Measurements from ENCODE around the gene NPTXR.

The NPTXR gene

DNA sequence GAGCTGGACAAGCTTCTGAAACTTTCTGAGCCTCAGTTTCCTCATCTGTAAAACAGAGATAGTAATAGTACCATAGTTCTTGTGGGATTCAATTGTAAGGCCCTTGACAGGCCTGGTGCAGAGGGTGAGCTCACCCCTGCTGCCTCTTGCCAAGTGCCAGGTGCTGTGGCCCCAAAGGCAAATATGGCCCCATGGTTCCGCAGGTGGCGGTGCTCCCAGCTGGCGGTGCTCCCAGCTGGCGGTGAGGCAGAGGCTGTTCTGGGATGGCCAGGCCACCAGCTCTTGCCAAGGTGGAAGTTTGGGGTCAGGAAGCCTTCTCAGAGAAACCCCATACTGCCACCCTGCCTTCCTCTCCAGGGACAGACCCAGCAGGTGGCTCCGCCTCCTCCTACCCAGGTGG is 8.8 kb downstream of the NPTXR start:
- no peak overlapping the region for H3K27ac Mint-ChIP-seq
- H3K36me3 Mint-ChIP-seq (ENCODE audit: low read depth): no peaks in the 10 kb centered on the region
- H3K27me3 Mint-ChIP-seq: peaks cover 2% of the 10 kb centered on the region
- no peaks in the 10 kb centered on the region for H3K9me3 Mint-ChIP-seq
- ATAC-seq (no peak), DNase-seq (no peak)
- no peaks in the 10 kb centered on the region for H3K4me1 Mint-ChIP-seq
- no peak overlapping the region for H3K4me3 Mint-ChIP-seq

- Mint-ChIP-seq H3K27ac (no peak overlapping the region), H3K4me3 (no peak overlapping the region), H3K9me3 (no peaks in the 10 kb centered on the region), H3K27me3 (no peaks in the 10 kb centered on the region), H3K36me3 (ENCODE audit: low read depth) (no peaks in the 10 kb centered on the region), H3K4me1 (no peaks in the 10 kb centered on the region)
- ATAC-seq: no peak
- DNase-seq: no peak
Measured at GRCh38 chr22:38834215-38834953, 9.4 kb downstream of the NPTXR start.

DNA sequence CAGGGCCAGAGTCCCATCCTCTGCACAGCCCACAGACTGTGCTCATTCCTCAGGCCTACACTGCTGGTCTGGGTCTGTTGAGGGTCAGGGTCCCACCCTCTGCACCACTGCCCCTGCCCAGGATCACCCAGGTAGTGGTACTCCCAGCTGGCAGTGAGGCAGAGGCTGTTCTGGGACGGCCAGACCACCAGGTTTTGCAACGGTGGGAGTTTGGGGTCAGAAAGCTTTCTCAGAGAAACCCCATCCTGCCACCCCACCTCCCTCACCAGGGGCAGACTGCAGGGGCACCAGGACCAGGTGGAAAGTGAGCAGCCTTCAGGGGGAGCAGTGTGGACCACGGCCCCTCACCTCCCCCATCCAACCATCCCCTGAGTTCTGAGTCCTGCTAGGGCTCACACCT is 10.8 kb downstream of the NPTXR start:
- Mint-ChIP-seq H3K27me3 (no peaks in the 10 kb centered on the region), H3K9me3 (no peaks in the 10 kb centered on the region), H3K27ac (no peak overlapping the region), H3K4me1 (no peaks in the 10 kb centered on the region), H3K4me3 (no peak overlapping the region), H3K36me3 (ENCODE audit: low read depth) (no peaks in the 10 kb centered on the region)
- no peak for ATAC-seq
- no peak for DNase-seq

DNA sequence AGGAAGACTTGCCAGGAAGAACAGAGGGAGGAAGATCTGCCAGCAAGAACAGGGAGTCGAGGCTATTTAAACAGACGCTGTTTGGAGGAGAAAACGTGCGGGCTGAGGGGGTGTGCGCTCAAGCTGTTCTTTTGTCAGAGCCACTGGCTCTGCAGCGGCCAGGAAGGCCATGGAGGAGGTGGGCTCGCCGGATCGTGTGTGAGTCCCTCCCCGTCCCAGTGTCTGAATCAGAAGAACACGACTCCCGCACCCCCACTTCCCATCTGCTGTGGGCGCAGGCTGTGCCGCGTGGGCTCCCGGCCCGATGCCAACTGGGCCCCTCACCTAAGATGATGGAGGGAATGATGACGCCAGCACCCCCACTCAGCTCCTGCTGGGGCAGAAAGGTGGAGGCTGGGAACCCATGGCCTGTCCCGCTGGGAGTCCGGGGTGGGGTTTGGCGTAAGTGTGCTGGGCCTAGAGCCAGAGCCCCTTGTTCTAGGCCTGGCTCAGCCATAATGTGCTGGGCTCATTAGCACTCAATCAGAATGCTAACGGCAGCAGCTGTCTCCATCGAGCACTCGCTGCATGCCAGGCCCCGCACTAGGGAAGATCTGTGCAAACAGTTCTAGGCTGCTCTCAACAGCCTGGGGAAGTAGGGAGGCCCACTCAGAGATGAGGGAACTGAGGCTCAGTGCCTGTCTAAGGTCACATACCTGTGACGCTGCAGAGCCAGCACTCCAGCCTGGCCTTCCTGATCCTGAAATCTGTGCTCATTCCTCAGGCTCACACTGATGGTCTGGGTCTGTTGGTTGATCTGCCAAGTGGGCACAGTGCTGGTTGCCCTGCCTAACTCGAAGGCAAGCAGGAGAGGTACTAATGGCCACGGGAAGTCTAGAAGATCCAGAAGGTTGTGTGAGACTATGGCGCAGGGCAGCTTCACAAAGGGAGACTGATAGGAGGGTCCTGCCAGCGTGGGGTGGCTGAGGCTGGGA is 11.5 kb downstream of the NPTXR start:
- no peaks in the 10 kb centered on the region for H3K27me3 Mint-ChIP-seq
- H3K4me3 Mint-ChIP-seq: no peak overlapping the region
- H3K4me1 Mint-ChIP-seq: no peaks in the 10 kb centered on the region
- no peak for ATAC-seq
- H3K9me3 Mint-ChIP-seq: no peaks in the 10 kb centered on the region
- no peak for DNase-seq
- H3K36me3 Mint-ChIP-seq (ENCODE audit: low read depth): no peaks in the 10 kb centered on the region
- H3K27ac Mint-ChIP-seq: no peak overlapping the region

GRCh38 chr22:38831166-38831945 is 12.5 kb downstream of the NPTXR start:
- Mint-ChIP-seq H3K9me3 (no peaks in the 10 kb centered on the region), H3K27ac (no peak overlapping the region), H3K4me3 (no peak overlapping the region), H3K36me3 (ENCODE audit: low read depth) (no peaks in the 10 kb centered on the region), H3K27me3 (no peaks in the 10 kb centered on the region), H3K4me1 (no peaks in the 10 kb centered on the region)
- ATAC-seq (no peak), DNase-seq (no peak)

- Mint-ChIP-seq H3K9me3 (no peaks in the 10 kb centered on the region), H3K4me1 (no peaks in the 10 kb centered on the region), H3K27ac (no peak overlapping the region), H3K27me3 (no peaks in the 10 kb centered on the region), H3K36me3 (ENCODE audit: low read depth) (no peaks in the 10 kb centered on the region), H3K4me3 (no peak overlapping the region)
- no peak for ATAC-seq
- no peak for DNase-seq
Measured at GRCh38 chr22:38830845-38831108, 13.1 kb downstream of the NPTXR start.

- ATAC-seq: no peak
- no peak for DNase-seq
- Mint-ChIP-seq H3K27ac (no peak overlapping the region), H3K9me3 (no peaks in the 10 kb centered on the region), H3K4me1 (no peaks in the 10 kb centered on the region), H3K4me3 (no peak overlapping the region), H3K36me3 (ENCODE audit: low read depth) (no peaks in the 10 kb centered on the region), H3K27me3 (no peaks in the 10 kb centered on the region)
Measured at GRCh38 chr22:38830026-38830844, 13.6 kb downstream of the NPTXR start.

DNA sequence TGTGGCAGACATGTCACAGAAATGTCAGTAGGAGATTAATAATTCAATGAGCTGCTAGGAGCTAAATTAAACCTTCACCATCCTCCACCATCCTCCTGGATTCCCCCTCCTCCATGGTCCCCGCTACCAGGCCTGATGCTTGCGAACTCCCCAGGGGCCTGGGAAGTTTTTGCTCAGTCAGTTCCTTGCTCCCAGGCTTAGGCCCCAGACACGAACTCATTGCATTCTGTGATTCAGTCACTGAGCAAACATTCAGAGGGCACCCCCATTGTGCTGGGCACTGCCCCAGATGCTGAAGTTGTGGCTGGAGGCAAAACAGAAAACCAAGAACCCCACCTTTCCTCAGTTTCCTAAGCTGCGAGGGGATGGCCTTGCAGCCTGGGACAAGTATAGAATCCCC is 14.3 kb downstream of the NPTXR start:
- Mint-ChIP-seq H3K9me3 (no peaks in the 10 kb centered on the region), H3K4me1 (no peaks in the 10 kb centered on the region), H3K36me3 (ENCODE audit: low read depth) (no peaks in the 10 kb centered on the region), H3K27me3 (no peaks in the 10 kb centered on the region), H3K27ac (no peak overlapping the region), H3K4me3 (no peak overlapping the region)
- ATAC-seq (no peak), DNase-seq (no peak)

- Mint-ChIP-seq H3K27ac (no peak overlapping the region), H3K4me3 (no peak overlapping the region), H3K4me1 (no peaks in the 10 kb centered on the region), H3K27me3 (no peaks in the 10 kb centered on the region), H3K9me3 (no peaks in the 10 kb centered on the region), H3K36me3 (ENCODE audit: low read depth) (no peaks in the 10 kb centered on the region)
- DNase-seq (no peak), ATAC-seq (no peak)
Measured at GRCh38 chr22:38828616-38829205, 15.1 kb downstream of the NPTXR start.

GRCh38 chr22:38828191-38828590 is 15.6 kb downstream of the NPTXR start:
- no peaks in the 10 kb centered on the region for H3K27me3 Mint-ChIP-seq
- no peak overlapping the region for H3K27ac Mint-ChIP-seq
- no peak for DNase-seq
- ATAC-seq: no peak
- H3K4me1 Mint-ChIP-seq: no peaks in the 10 kb centered on the region
- H3K9me3 Mint-ChIP-seq: no peaks in the 10 kb centered on the region
- H3K4me3 Mint-ChIP-seq: no peak overlapping the region
- no peaks in the 10 kb centered on the region for H3K36me3 Mint-ChIP-seq (ENCODE audit: low read depth)

- Mint-ChIP-seq H3K4me3 (no peak overlapping the region), H3K9me3 (no peaks in the 10 kb centered on the region), H3K36me3 (ENCODE audit: low read depth) (no peaks in the 10 kb centered on the region), H3K27me3 (no peaks in the 10 kb centered on the region), H3K4me1 (no peaks in the 10 kb centered on the region), H3K27ac (no peak overlapping the region)
- ATAC-seq (no peak), DNase-seq (no peak)
Measured at GRCh38 chr22:38827510-38827909, 16.3 kb downstream of the NPTXR start.

GRCh38 chr22:38826801-38827200 is 17.0 kb downstream of the NPTXR start:
- DNase-seq (no peak), ATAC-seq (no peak)
- H3K36me3 Mint-ChIP-seq (ENCODE audit: low read depth): no peaks in the 10 kb centered on the region
- H3K27me3 Mint-ChIP-seq: no peaks in the 10 kb centered on the region
- H3K4me3 Mint-ChIP-seq: no peak overlapping the region
- no peaks in the 10 kb centered on the region for H3K4me1 Mint-ChIP-seq
- no peaks in the 10 kb centered on the region for H3K9me3 Mint-ChIP-seq
- no peak overlapping the region for H3K27ac Mint-ChIP-seq

DNA sequence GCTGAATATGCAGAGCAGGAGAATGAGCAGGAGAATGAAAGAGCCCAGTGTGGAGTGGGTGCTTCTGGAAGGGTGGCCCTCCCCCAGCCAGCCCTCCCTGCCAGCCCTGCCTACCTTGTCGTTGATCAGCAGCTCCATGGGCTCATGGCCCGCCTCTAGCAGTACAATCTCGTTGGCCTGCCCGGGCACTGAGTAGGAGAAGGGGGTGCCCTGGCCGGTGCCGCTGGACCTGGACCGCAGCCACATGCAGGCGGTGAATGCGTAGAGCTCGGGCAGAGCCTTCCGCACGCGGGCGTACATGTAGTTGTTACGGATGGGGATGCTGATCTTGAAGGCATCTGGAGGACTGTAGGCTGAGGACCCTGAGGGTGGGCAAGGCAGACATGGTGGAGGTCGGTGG is 17.4 kb downstream of the NPTXR start:
- DNase-seq (no peak), ATAC-seq (no peak)
- Mint-ChIP-seq H3K27me3 (no peaks in the 10 kb centered on the region), H3K27ac (no peak overlapping the region), H3K4me1 (no peaks in the 10 kb centered on the region), H3K4me3 (no peak overlapping the region), H3K36me3 (ENCODE audit: low read depth) (no peaks in the 10 kb centered on the region), H3K9me3 (no peaks in the 10 kb centered on the region)

GRCh38 chr22:38824585-38824984 is 19.2 kb downstream of the NPTXR start:
- Mint-ChIP-seq H3K27me3 (no peaks in the 10 kb centered on the region), H3K27ac (no peak overlapping the region), H3K4me1 (no peaks in the 10 kb centered on the region), H3K9me3 (no peaks in the 10 kb centered on the region), H3K4me3 (no peak overlapping the region), H3K36me3 (ENCODE audit: low read depth) (no peaks in the 10 kb centered on the region)
- DNase-seq (peak; percentile 43), ATAC-seq (no peak)
